Activated T-helper 1 cell treated with anti-CD3 and anti-CD28 coated beads, Interleukin-12 subunit alpha, Interleukin-12 subunit beta, Interleukin-2, Interleukin-4 antibody, amounts not matched to agents 30 ng/mL and 10 ng/mL and 1 ng/mL, durations not matched to agents 14 hours and 24 hours and 36 hours (primary cell): ENCODE measurements around the gene PLCXD1. TPM values are rescaled to one million over a fixed set of nuclear protein-coding genes. Genes with fewer than 3 reads are reported as not detected.
"Not testable (repeated sequence)": the region's sequence is repeated elsewhere in the genome, so short reads cannot be mapped to it uniquely, and the experiment has no call there.

Experiments
- DNase-seq: peaks from one replicate; pipeline ENCODE4 v3.0.0; 2021; ENCODE audit warnings: low spot score
- H3K27ac Mint-ChIP-seq: one replicate; pipeline ENCODE4 v1.8.0; 2021; ENCODE audit warnings: mild to moderate bottlenecking, mixed read lengths
- H3K27me3 Mint-ChIP-seq: one replicate; pipeline ENCODE4 v1.8.0; 2022; ENCODE audit warnings: mild to moderate bottlenecking, moderate library complexity, mixed read lengths; ENCODE audit not compliant: insufficient read depth
- H3K36me3 Mint-ChIP-seq: one replicate; pipeline ENCODE4 v1.8.0; 2021; ENCODE audit warnings: low read depth, mixed read lengths
- H3K4me1 Mint-ChIP-seq: one replicate; pipeline ENCODE4 v1.8.0; 2021; ENCODE audit warnings: low read depth, mixed read lengths
- H3K4me3 Mint-ChIP-seq: one replicate; pipeline ENCODE4 v1.8.0; 2021; ENCODE audit warnings: mild to moderate bottlenecking, moderate library complexity, mixed read lengths
- H3K9me3 Mint-ChIP-seq: one replicate; pipeline ENCODE4 v1.8.0; 2021; ENCODE audit warnings: mixed read lengths
- intact Hi-C: fragments of 100-400 bp; cut with micrococcal nuclease; formaldehyde crosslinking; loops from one replicate; pipeline ENCODE4 v1.15.1; 2024
- total RNA-seq: library from RNA; stranded (reverse); gene quantifications from 2 replicates; pipeline ENCODE4 v1.2.3, GENCODE V29; 2022

The PLCXD1 gene
- total RNA-seq, 1 donor from 2014 or later: 55.0 TPM

DNA sequence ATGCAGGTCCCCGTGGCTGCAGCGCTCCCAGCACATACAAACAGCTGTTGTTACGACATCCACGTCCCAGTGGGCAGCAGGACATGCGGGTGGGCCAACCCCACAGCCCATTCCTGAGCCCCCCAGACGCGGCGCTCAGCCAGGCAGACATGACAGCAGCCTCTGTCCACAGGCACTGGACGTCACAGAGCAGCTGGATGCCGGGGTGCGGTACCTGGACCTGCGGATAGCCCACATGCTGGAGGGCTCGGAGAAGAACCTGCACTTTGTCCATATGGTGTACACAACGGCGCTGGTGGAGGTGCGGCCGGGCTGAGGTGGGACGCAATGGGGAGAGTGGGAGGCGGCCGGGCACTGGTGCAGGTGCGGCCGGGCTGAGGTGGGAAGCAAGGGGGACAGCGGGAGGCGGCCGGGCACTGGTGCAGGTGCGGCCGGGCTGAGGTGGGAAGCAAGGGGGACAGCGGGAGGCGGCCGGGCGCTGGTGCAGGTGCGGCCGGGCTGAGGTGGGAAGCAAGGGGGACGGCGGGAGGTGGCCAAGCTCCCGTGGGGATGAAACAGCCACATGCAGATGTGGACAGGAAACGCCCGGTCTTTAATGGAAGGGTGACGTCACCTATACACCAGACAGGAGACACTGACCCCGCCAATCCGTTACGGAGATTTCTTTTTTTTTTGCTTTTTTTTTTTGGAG, 9.4 kb downstream of the PLCXD1 start:
- no peak for DNase-seq
- intact Hi-C loops: no loop called here
- peaks cover 1% of the 10 kb centered on the region for H3K4me1 Mint-ChIP-seq
- no peak overlapping the region for H3K27ac Mint-ChIP-seq
- no peaks in the 10 kb centered on the region for H3K9me3 Mint-ChIP-seq
- no peak overlapping the region for H3K4me3 Mint-ChIP-seq
- peaks cover 22% of the 10 kb centered on the region for H3K36me3 Mint-ChIP-seq
- no peaks in the 10 kb centered on the region for H3K27me3 Mint-ChIP-seq

GRCh38 chrX:291411-291901, 10.3 kb downstream of the PLCXD1 start:
- Mint-ChIP-seq H3K4me3 (no peak overlapping the region), H3K9me3 (no peaks in the 10 kb centered on the region), H3K27ac (no peak overlapping the region), H3K36me3 (peaks cover 27% of the 10 kb centered on the region), H3K27me3 (no peaks in the 10 kb centered on the region), H3K4me1 (no peaks in the 10 kb centered on the region)
- no peak for DNase-seq
- intact Hi-C loops: no loop called here

DNA sequence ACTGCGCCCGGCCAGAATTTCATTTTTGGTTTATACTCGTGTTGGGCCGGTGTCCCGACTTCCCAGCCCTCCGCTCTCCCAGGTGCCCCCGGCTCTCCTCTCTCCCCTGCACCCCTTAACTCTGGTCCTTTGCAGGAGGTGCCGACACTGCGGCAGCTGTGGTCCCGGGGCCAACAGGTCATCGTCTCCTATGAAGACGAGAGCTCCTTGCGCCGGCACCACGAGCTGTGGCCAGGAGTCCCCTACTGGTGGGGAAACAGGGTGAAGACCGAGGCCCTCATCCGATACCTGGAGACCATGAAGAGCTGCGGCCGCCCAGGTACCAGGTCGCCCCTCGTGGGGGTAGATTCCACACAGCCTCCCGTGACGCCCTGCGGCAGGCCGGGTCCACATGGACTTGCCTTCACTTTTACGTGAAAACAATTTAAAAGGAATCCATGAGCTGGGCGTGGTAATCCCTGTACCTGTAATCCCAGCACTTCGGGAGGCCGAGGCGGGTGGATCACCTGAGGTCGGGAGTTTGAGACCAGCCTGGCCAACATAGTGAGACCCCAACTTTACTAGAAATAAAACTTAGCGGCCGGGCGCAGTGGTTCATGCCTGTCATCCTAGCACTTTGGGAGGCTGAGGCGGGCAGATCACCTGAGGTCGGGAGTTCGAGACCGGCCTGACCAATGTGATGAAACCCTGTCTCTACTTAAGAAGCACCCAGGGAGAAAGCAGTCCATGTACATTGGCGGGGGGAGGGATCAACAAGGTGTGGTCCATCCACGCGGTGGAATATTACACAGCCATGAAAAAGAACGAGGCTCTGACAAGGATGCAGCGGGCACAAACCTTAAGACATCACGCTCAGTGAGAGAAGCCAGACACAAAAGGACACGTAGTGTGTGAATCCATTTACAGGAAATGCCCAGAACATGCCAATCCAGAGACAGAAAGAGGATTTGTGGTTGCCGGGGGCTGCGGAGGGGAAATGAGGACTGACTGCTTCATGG, 12.0 kb downstream of the PLCXD1 start:
- Mint-ChIP-seq H3K27me3 (no peaks in the 10 kb centered on the region), H3K4me1 (no peaks in the 10 kb centered on the region), H3K9me3 (no peaks in the 10 kb centered on the region), H3K27ac (no peak overlapping the region), H3K36me3 (peaks cover 26% of the 10 kb centered on the region), H3K4me3 (no peak overlapping the region)
- DNase-seq: no peak
- intact Hi-C loops: no loop called here

DNA sequence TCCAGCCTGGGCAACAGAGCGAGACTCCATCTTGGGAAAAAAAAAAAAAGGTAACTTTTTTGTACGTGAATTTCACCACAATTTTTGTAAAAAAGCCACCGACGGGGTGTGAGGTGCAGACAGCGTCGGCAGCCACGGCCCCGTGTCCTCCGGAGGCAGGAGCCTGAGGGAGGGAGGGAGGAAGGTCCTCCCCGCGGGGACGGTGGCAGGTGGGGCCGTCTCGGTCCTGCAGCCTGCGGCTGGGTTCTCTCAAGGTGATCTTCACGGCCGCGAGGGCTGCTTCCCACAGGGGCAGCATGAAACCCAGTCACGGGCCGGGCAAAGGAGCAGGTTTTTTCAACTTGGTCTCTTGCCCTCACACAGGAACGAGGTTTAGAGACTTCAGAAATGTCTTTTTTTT, 14.0 kb downstream of the PLCXD1 start:
- no peak for DNase-seq
- no peak overlapping the region for H3K27ac Mint-ChIP-seq
- intact Hi-C loops: no loop called here
- no peaks in the 10 kb centered on the region for H3K27me3 Mint-ChIP-seq
- H3K36me3 Mint-ChIP-seq: peaks cover 24% of the 10 kb centered on the region
- no peaks in the 10 kb centered on the region for H3K4me1 Mint-ChIP-seq
- no peaks in the 10 kb centered on the region for H3K9me3 Mint-ChIP-seq
- no peak overlapping the region for H3K4me3 Mint-ChIP-seq

DNA sequence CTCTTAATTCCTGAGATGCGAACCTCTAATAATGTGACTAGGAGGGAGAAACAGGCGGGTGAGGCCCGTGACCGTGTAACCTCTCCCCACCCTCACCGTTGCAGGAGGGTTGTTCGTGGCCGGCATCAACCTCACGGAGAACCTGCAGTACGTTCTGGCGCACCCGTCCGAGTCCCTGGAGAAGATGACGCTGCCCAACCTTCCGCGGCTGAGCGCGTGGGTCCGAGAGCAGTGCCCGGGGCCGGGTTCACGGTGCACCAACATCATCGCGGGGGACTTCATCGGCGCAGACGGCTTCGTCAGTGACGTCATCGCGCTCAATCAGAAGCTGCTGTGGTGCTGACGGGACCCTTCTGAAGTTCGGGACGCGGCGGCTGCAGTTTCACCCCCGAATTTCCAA, 17.8 kb downstream of the PLCXD1 start:
- intact Hi-C loops: no loop called here
- Mint-ChIP-seq H3K36me3 (peaks cover 13% of the 10 kb centered on the region), H3K4me1 (no peaks in the 10 kb centered on the region), H3K9me3 (no peaks in the 10 kb centered on the region), H3K27ac (no peak overlapping the region), H3K27me3 (no peaks in the 10 kb centered on the region), H3K4me3 (no peak overlapping the region)
- no peak for DNase-seq

- Mint-ChIP-seq H3K36me3 (peaks cover 16% of the 10 kb centered on the region), H3K27ac (no peak overlapping the region), H3K27me3 (no peaks in the 10 kb centered on the region), H3K4me1 (no peaks in the 10 kb centered on the region), H3K4me3 (no peak overlapping the region), H3K9me3 (no peaks in the 10 kb centered on the region)
- intact Hi-C loops: no loop called here
- DNase-seq: no peak
Measured at GRCh38 chrX:300334-300733, 19.2 kb downstream of the PLCXD1 start.

GRCh38 chrX:302975-303374, 21.8 kb downstream of the PLCXD1 start:
- H3K9me3 Mint-ChIP-seq: no peaks in the 10 kb centered on the region
- intact Hi-C loops: no loop called here
- no peak for DNase-seq
- peaks cover 14% of the 10 kb centered on the region for H3K36me3 Mint-ChIP-seq
- no peaks in the 10 kb centered on the region for H3K27me3 Mint-ChIP-seq
- no peak overlapping the region for H3K4me3 Mint-ChIP-seq
- H3K4me1 Mint-ChIP-seq: no peaks in the 10 kb centered on the region
- H3K27ac Mint-ChIP-seq: no peak overlapping the region

GRCh38 chrX:305781-306613, 24.8 kb downstream of the PLCXD1 start:
- DNase-seq, H3K27ac Mint-ChIP-seq, H3K9me3 Mint-ChIP-seq, intact Hi-C loops, H3K4me3 Mint-ChIP-seq, H3K4me1 Mint-ChIP-seq, H3K27me3 Mint-ChIP-seq: not testable (repeated sequence)
- peaks cover 23% of the 10 kb centered on the region for H3K36me3 Mint-ChIP-seq

GRCh38 chrX:306614-307251, 25.6 kb downstream of the PLCXD1 start:
- H3K27me3 Mint-ChIP-seq, H3K27ac Mint-ChIP-seq, H3K4me3 Mint-ChIP-seq, H3K4me1 Mint-ChIP-seq, DNase-seq, H3K9me3 Mint-ChIP-seq, intact Hi-C loops: not testable (repeated sequence)
- H3K36me3 Mint-ChIP-seq: peaks cover 24% of the 10 kb centered on the region

DNA sequence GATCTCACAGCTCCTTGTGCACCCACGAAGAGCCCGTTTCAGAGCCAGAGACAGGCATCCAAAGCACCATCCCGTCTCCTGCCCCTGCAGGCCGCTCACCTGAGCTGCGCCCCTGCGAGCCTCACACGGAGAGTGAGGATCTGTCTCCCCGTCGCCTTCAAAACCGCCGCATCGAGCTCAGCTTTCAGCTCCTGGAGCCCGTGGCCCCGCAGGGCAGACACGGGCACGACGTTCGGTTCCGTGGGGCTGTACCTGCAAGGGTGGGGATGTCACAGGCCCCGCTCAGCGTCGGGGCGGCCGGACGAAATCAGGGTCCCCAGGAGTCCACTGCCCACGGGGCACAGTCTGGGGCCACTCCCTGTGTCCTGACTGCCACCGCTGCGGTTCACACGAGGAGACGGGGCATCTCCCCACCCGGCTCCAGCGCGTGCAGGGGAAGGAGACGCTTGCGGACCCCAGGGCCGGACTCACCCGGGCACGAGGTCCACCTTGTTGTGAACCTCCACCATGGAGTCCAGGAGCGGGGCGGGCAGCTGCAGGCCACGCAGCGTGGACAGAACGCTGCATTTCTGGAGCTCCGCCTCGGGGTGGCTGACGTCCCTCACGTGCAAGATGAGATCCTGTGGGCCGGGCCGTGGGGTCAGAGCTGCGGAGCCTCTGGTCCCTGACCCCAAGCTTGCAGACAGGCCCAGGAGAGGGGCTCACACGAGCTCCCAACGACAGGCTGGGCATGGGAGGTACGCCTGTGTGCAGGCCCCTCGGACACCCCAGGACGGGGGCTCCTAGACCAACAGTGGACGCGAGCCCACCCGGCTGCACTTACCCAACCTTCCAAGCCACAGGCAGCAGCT, 26.3 kb downstream of the PLCXD1 start:
- no peak overlapping the region for H3K4me3 Mint-ChIP-seq
- no peak overlapping the region for H3K27ac Mint-ChIP-seq
- intact Hi-C loops: no loop called here
- peaks cover 31% of the 10 kb centered on the region for H3K36me3 Mint-ChIP-seq
- no peaks in the 10 kb centered on the region for H3K9me3 Mint-ChIP-seq
- no peaks in the 10 kb centered on the region for H3K27me3 Mint-ChIP-seq
- no peaks in the 10 kb centered on the region for H3K4me1 Mint-ChIP-seq
- DNase-seq: no peak

DNA sequence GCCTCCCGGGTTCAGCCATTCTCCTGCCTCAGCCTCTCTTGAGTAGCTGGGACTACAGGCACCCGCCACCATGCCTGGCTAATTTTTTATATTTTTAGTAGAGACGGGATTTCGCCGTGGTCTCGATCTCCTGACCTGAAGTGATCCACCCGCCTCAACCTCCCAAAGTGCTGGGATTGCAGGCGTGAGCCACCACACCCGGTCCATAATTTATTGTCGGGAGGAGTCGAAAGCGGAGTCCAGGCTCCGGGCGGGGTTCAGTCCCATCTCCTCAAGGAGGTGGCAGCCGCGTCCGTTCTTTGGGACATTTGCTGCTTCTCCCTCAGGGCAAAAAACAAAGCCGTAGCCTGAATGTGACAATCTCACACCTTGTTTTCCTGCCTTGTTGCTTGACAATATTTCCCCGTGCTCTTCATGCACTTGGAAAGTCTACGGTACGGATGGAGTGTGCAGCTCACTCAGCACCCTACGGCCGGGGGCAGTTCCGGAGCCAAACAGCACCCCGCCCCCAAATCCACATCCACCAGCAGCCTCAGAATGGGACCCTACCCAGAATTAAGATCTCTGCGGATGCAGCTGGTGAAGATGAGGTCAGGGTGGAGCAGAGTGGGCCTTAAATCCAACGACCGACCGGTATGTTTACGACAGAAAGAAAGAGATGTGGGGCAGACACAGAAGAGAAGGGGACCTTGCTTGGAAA, 27.8 kb downstream of the PLCXD1 start:
- Mint-ChIP-seq H3K27ac (no peak overlapping the region), H3K4me1 (no peaks in the 10 kb centered on the region)

More for the DNA sequence above, 27.8 kb downstream of the PLCXD1 start:
- Mint-ChIP-seq H3K36me3 (peaks cover 33% of the 10 kb centered on the region), H3K9me3 (no peaks in the 10 kb centered on the region), H3K27me3 (no peaks in the 10 kb centered on the region), H3K4me3 (no peak overlapping the region)
- DNase-seq: no peak
- intact Hi-C loops: no loop called here
